ENCODE measurements around the gene JMJD6. TPM values are rescaled to one million over a fixed set of nuclear protein-coding genes. Genes with fewer than 3 reads are reported as not detected.
A peak's percentile ranks its signal among the peaks of the same experiment; 100 is the strongest.

Gene JMJD6
- total and polyA plus RNA-seq, 2 of the 8 experiments (the other 6 are each of a cell fraction or from before 2014, with no cell fraction given), result 8.6 to 18.6 TPM

DNA sequence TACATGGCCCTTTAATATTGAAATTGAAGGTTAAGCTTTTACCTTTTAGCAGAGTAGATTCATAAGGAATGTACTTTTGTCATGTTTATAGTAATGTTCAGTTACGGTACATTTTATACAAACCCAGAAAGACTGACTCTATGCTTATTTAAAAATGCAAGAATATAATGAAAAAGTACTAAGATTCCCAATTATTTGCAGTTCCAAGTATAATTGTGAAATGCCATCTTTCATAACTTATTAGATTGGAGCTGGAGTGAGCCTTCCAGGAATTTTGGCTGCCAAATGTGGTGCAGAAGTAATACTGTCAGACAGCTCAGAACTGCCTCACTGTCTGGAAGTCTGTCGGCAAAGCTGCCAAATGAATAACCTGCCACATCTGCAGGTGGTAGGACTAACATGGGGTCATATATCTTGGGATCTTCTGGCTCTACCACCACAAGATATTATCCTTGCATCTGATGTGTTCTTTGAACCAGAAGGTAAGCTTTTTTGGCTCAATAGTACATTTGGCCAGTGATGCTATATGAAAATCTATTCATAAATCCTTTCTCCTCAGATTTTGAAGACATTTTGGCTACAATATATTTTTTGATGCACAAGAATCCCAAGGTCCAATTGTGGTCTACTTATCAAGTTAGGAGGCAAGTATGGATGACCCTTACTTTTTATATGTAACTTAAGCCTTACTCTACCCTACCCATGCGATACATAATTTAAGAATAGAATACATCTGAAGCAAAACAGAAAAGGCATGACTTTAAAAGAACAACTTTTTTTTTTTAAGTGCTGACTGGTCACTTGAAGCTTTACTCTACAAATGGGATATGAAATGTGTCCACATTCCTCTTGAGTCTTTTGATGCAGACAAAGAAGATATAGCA is 6.6 kb upstream of the JMJD6 start (continued):
- TF ChIP-seq, protein P1, sequence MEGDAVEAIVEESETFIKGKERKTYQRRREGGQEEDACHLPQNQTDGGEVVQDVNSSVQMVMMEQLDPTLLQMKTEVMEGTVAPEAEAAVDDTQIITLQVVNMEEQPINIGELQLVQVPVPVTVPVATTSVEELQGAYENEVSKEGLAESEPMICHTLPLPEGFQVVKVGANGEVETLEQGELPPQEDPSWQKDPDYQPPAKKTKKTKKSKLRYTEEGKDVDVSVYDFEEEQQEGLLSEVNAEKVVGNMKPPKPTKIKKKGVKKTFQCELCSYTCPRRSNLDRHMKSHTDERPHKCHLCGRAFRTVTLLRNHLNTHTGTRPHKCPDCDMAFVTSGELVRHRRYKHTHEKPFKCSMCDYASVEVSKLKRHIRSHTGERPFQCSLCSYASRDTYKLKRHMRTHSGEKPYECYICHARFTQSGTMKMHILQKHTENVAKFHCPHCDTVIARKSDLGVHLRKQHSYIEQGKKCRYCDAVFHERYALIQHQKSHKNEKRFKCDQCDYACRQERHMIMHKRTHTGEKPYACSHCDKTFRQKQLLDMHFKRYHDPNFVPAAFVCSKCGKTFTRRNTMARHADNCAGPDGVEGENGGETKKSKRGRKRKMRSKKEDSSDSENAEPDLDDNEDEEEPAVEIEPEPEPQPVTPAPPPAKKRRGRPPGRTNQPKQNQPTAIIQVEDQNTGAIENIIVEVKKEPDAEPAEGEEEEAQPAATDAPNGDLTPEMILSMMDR (IDR thresholded peaks at IDR 0.05; ENCODE audit: control extremely low read depth in 1 of 3, insufficient read depth in 1 of 3, low read depth in 1 of 3, low read length in 3 of 3), result no peak
- TF ChIP-seq NANOG (IDR thresholded peaks at IDR 0.05; ENCODE audit: insufficient read depth, low read depth, low read length, poor library complexity, severe bottlenecking) (no peak), BRCA1 (IDR thresholded peaks at IDR 0.05; ENCODE audit: low read depth, low read length) (no peak), PHF8 (conservative IDR thresholded peaks at IDR 0.05; ENCODE audit: low read depth, low read length) (no peak), CTBP2 (IDR thresholded peaks at IDR 0.05; ENCODE audit: borderline replicate concordance, insufficient read depth, insufficient read length, low read length) (no peak)
- TF ChIP-seq, protein P2, sequence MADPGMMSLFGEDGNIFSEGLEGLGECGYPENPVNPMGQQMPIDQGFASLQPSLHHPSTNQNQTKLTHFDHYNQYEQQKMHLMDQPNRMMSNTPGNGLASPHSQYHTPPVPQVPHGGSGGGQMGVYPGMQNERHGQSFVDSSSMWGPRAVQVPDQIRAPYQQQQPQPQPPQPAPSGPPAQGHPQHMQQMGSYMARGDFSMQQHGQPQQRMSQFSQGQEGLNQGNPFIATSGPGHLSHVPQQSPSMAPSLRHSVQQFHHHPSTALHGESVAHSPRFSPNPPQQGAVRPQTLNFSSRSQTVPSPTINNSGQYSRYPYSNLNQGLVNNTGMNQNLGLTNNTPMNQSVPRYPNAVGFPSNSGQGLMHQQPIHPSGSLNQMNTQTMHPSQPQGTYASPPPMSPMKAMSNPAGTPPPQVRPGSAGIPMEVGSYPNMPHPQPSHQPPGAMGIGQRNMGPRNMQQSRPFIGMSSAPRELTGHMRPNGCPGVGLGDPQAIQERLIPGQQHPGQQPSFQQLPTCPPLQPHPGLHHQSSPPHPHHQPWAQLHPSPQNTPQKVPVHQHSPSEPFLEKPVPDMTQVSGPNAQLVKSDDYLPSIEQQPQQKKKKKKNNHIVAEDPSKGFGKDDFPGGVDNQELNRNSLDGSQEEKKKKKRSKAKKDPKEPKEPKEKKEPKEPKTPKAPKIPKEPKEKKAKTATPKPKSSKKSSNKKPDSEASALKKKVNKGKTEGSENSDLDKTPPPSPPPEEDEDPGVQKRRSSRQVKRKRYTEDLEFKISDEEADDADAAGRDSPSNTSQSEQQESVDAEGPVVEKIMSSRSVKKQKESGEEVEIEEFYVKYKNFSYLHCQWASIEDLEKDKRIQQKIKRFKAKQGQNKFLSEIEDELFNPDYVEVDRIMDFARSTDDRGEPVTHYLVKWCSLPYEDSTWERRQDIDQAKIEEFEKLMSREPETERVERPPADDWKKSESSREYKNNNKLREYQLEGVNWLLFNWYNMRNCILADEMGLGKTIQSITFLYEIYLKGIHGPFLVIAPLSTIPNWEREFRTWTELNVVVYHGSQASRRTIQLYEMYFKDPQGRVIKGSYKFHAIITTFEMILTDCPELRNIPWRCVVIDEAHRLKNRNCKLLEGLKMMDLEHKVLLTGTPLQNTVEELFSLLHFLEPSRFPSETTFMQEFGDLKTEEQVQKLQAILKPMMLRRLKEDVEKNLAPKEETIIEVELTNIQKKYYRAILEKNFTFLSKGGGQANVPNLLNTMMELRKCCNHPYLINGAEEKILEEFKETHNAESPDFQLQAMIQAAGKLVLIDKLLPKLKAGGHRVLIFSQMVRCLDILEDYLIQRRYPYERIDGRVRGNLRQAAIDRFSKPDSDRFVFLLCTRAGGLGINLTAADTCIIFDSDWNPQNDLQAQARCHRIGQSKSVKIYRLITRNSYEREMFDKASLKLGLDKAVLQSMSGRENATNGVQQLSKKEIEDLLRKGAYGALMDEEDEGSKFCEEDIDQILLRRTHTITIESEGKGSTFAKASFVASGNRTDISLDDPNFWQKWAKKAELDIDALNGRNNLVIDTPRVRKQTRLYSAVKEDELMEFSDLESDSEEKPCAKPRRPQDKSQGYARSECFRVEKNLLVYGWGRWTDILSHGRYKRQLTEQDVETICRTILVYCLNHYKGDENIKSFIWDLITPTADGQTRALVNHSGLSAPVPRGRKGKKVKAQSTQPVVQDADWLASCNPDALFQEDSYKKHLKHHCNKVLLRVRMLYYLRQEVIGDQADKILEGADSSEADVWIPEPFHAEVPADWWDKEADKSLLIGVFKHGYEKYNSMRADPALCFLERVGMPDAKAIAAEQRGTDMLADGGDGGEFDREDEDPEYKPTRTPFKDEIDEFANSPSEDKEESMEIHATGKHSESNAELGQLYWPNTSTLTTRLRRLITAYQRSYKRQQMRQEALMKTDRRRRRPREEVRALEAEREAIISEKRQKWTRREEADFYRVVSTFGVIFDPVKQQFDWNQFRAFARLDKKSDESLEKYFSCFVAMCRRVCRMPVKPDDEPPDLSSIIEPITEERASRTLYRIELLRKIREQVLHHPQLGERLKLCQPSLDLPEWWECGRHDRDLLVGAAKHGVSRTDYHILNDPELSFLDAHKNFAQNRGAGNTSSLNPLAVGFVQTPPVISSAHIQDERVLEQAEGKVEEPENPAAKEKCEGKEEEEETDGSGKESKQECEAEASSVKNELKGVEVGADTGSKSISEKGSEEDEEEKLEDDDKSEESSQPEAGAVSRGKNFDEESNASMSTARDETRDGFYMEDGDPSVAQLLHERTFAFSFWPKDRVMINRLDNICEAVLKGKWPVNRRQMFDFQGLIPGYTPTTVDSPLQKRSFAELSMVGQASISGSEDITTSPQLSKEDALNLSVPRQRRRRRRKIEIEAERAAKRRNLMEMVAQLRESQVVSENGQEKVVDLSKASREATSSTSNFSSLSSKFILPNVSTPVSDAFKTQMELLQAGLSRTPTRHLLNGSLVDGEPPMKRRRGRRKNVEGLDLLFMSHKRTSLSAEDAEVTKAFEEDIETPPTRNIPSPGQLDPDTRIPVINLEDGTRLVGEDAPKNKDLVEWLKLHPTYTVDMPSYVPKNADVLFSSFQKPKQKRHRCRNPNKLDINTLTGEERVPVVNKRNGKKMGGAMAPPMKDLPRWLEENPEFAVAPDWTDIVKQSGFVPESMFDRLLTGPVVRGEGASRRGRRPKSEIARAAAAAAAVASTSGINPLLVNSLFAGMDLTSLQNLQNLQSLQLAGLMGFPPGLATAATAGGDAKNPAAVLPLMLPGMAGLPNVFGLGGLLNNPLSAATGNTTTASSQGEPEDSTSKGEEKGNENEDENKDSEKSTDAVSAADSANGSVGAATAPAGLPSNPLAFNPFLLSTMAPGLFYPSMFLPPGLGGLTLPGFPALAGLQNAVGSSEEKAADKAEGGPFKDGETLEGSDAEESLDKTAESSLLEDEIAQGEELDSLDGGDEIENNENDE (IDR thresholded peaks at IDR 0.05; ENCODE audit: insufficient replicate concordance, low read length), result peak; percentile 26

Measured in H1 (cell line).